HEK293 (cell line): ENCODE measurements around the gene CACNA2D3.

ENCODE experiments used
- CTCF ChIA-PET: fragments of 350-600 bp; formaldehyde crosslinking; extraction: SDS; loops from one replicate; lab custom pipeline; 2021; ENCODE audit warnings: antibody characterized with exemption; lab: Yijun Ruan, JAX
- POLR2A ChIA-PET: fragments of 300-600 bp; formaldehyde crosslinking; extraction: SDS; loops from one replicate; lab custom pipeline; 2020; ENCODE audit warnings: antibody characterized with exemption, inconsistent platforms; lab: Yijun Ruan, JAX
- H3K27ac ChIP-seq: fragments of 200-500 bp; sonication (Bioruptor generic); 2 replicates; pipeline ENCODE4 v1.5.1; 2014; ENCODE audit warnings: low read depth, low read length, control low read depth, inconsistent platforms; ENCODE audit errors: extremely low read depth
- H3K36me3 ChIP-seq, 2 experiments: fragments of 200-500 bp in 1 of 2; sonication (Bioruptor generic) in 1 of 2; 1 replicate in 1 of 2; 2 replicates in 1 of 2; pipeline ENCODE4 v1.5.1; 2014 to 2017; ENCODE audit warnings: inconsistent platforms in 2 of 2, low read length in 2 of 2; ENCODE audit not compliant: control insufficient read depth in 2 of 2, insufficient read depth in 1 of 2
- H3K4me1 ChIP-seq: fragments of 200-500 bp; sonication (Bioruptor generic); 2 replicates; pipeline ENCODE4 v1.5.1; 2014; ENCODE audit warnings: mild to moderate bottlenecking, low read length, inconsistent platforms; ENCODE audit not compliant: control insufficient read depth, insufficient read depth
- H3K4me3 ChIP-seq: 2 replicates; pipeline ENCODE4 v1.5.1; 2011; ENCODE audit warnings: low read depth, mild to moderate bottlenecking, control low read depth, low read length, moderate library complexity
- H3K9me3 ChIP-seq: fragments of 200-500 bp; sonication (Bioruptor generic); 2 replicates; pipeline ENCODE4 v1.5.1; 2014; ENCODE audit warnings: low read depth, low read length, inconsistent platforms; ENCODE audit not compliant: control insufficient read depth, insufficient read depth
- ATF2 ChIP-seq: fragments of 450-650 bp; formaldehyde crosslinking; IDR thresholded peaks from 2 replicates; pipeline ENCODE4 v1.5.1; 2016; ENCODE audit warnings: missing biosample characterization, missing genetic modification characterization, low read depth
- BCL6B ChIP-seq: fragments of 450-650 bp; formaldehyde crosslinking; IDR thresholded peaks from 2 replicates; pipeline ENCODE4 v1.5.1; 2017; ENCODE audit warnings: missing biosample characterization, missing genetic modification characterization
- GFI1B ChIP-seq: fragments of 450-650 bp; formaldehyde crosslinking; IDR thresholded peaks from 2 replicates; pipeline ENCODE4 v1.5.1; 2016; ENCODE audit warnings: missing biosample characterization, missing genetic modification characterization
- HOXA7 ChIP-seq: sonication (generic); formaldehyde crosslinking; IDR thresholded peaks from 2 replicates; pipeline ENCODE4 v1.8.1; 2022; ENCODE audit warnings: missing genetic modification reagents, borderline replicate concordance
- MEIS1 ChIP-seq: sonication (generic); formaldehyde crosslinking; IDR thresholded peaks from 2 replicates; pipeline ENCODE4 v1.8.1; 2022; ENCODE audit warnings: missing genetic modification reagents, mild to moderate bottlenecking, borderline replicate concordance
- PRDM10 ChIP-seq: fragments of 450-650 bp; formaldehyde crosslinking; IDR thresholded peaks from 2 replicates; pipeline ENCODE4 v1.5.1; 2016; ENCODE audit warnings: missing biosample characterization, missing genetic modification characterization
- SP7 ChIP-seq: fragments of 450-650 bp; formaldehyde crosslinking; IDR thresholded peaks from 2 replicates; pipeline ENCODE4 v1.5.1; 2016; ENCODE audit warnings: missing biosample characterization, missing genetic modification characterization
- TCF7L2 ChIP-seq: IDR thresholded peaks from 2 replicates; pipeline ENCODE4 v1.6.1; 2011; ENCODE audit warnings: low read depth, mild to moderate bottlenecking, inconsistent platforms, low read length, moderate library complexity, borderline replicate concordance
- ZBTB17 ChIP-seq: fragments of 450-650 bp; formaldehyde crosslinking; IDR thresholded peaks from 2 replicates; pipeline ENCODE4 v1.5.1; 2016; ENCODE audit warnings: missing biosample characterization, missing genetic modification characterization
- ZBTB48 ChIP-seq: fragments of 450-650 bp; formaldehyde crosslinking; IDR thresholded peaks from 2 replicates; pipeline ENCODE4 v1.5.1; 2016; ENCODE audit warnings: missing biosample characterization, missing genetic modification characterization
- ZNF18 ChIP-seq: fragments of 450-650 bp; formaldehyde crosslinking; IDR thresholded peaks from 2 replicates; pipeline ENCODE4 v1.5.1; 2016; ENCODE audit warnings: missing biosample characterization, missing genetic modification characterization
- ZNF2 ChIP-seq: fragments of 450-650 bp; formaldehyde crosslinking; IDR thresholded peaks from 2 replicates; pipeline ENCODE4 v1.5.1; 2016; ENCODE audit warnings: missing biosample characterization, missing genetic modification characterization
- ZNF335 ChIP-seq: fragments of 450-650 bp; formaldehyde crosslinking; conservative IDR thresholded peaks from 2 replicates; pipeline ENCODE4 v1.5.1; 2016; ENCODE audit warnings: missing biosample characterization, missing genetic modification characterization
- ZNF341 ChIP-seq: fragments of 450-650 bp; formaldehyde crosslinking; IDR thresholded peaks from 2 replicates; pipeline ENCODE4; 2016; ENCODE audit warnings: low read depth, missing biosample characterization, missing genetic modification characterization
- ZNF600 ChIP-seq: fragments of 450-650 bp; formaldehyde crosslinking; IDR thresholded peaks from 2 replicates; pipeline ENCODE4 v1.5.1; 2016; ENCODE audit warnings: missing biosample characterization, missing genetic modification characterization
- ZNF639 ChIP-seq: fragments of 450-650 bp; formaldehyde crosslinking; IDR thresholded peaks from 2 replicates; pipeline ENCODE4 v1.5.1; 2016; ENCODE audit warnings: missing biosample characterization, missing genetic modification characterization
- ZNF664 ChIP-seq: fragments of 450-650 bp; formaldehyde crosslinking; IDR thresholded peaks from 2 replicates; pipeline ENCODE4 v1.5.1; 2016; ENCODE audit warnings: missing biosample characterization, missing genetic modification characterization
- ZNF670 ChIP-seq: fragments of 450-650 bp; formaldehyde crosslinking; IDR thresholded peaks from 2 replicates; pipeline ENCODE4 v1.5.1; 2016; ENCODE audit warnings: missing biosample characterization, missing genetic modification characterization, low read depth
- ZNF791 ChIP-seq: fragments of 450-650 bp; formaldehyde crosslinking; IDR thresholded peaks from 2 replicates; pipeline ENCODE4 v1.5.1; 2016; ENCODE audit warnings: missing biosample characterization, missing genetic modification characterization

CACNA2D3 gene

GRCh38 chr3:54131890-54132289 lies 9.5 kb downstream of the CACNA2D3 start:
- ChIA-PET CTCF (no interaction called here), POLR2A (no interaction called here)
- no peak for TF ChIP-seq HOXA7 (CRISPR knock-in tag)
- peak; percentile 68; the same call in 1 of the 2 replicates for TF ChIP-seq SP7 (tag by site-specific recombination)
- peak; percentile 34; the same call in 1 of the 2 replicates for TF ChIP-seq ZNF600
- no peak for TF ChIP-seq PRDM10 (tag by site-specific recombination)
- Histone ChIP-seq H3K9me3 (no peaks in the 10 kb centered on the region), H3K36me3 (no peaks in the 10 kb centered on the region), H3K4me3 (no peak overlapping the region), H3K27ac (no peak overlapping the region), H3K4me1 (0 out of 2 replicates have a peak, but pooled peaks cover 6% of the 10 kb centered on the region)

- H3K27ac ChIP-seq: no peak overlapping the region
Measured at GRCh38 chr3:54132685-54133084, 10.3 kb downstream of the CACNA2D3 start.

More at GRCh38 chr3:54132685-54133084, 10.3 kb downstream of the CACNA2D3 start:
- Histone ChIP-seq H3K36me3 (no peaks in the 10 kb centered on the region), H3K9me3 (no peaks in the 10 kb centered on the region), H3K4me1 (0 out of 2 replicates have a peak, but pooled peaks cover under 1% of the 10 kb centered on the region), H3K4me3 (no peak overlapping the region)
- ChIA-PET POLR2A (no interaction called here), CTCF (no interaction called here)
- TF ChIP-seq ZNF600: no peak
- TF ChIP-seq GFI1B (tag by site-specific recombination): no peak
- TF ChIP-seq ZNF18: no peak
- TF ChIP-seq ZNF335 (tag by site-specific recombination): no peak
- no peak for TF ChIP-seq BCL6B
- TF ChIP-seq ZNF639 (tag by site-specific recombination): no peak
- TF ChIP-seq ZNF2 (tag by site-specific recombination): no peak
- TF ChIP-seq ZBTB17 (tag by site-specific recombination): no peak
- no peak for TF ChIP-seq ZNF791 (tag by site-specific recombination)
- no peak for TF ChIP-seq ZNF341 (tag by site-specific recombination)
- TF ChIP-seq ZNF670 (tag by site-specific recombination): no peak
- no peak for TF ChIP-seq ZNF664 (tag by site-specific recombination)
- no peak for TF ChIP-seq TCF7L2
- no peak for TF ChIP-seq ATF2
- no peak for TF ChIP-seq MEIS1 (CRISPR knock-in tag)
- TF ChIP-seq ZBTB48 (tag by site-specific recombination): no peak
